ENCODE results near the gene SYT3.
"Not testable (repeated sequence)": the region's sequence is repeated elsewhere in the genome, so short reads cannot be mapped to it uniquely, and the experiment has no call there.

The SYT3 gene

GRCh38 chr19:50606059-50606836 is 33.4 kb downstream of the SYT3 start:
- DNase-seq, result peak in 21 of 58 donors; percentile 1 to 53 (median 17)

GRCh38 chr19:50604264-50605073 is 35.2 kb downstream of the SYT3 start:
- not testable (repeated sequence) for DNase-seq

- DNase-seq, result no peak
These were observed 36.7 kb downstream of the SYT3 start for GRCh38 chr19:50602935-50603334.

- DNase-seq, result no peak
These were observed 37.2 kb downstream of the SYT3 start for GRCh38 chr19:50602496-50602895.

GRCh38 chr19:50602089-50602422 is 37.6 kb downstream of the SYT3 start:
- no peak for DNase-seq

GRCh38 chr19:50601407-50602088 is 38.1 kb downstream of the SYT3 start:
- no peak for DNase-seq

GRCh38 chr19:50599427-50599826 is 40.3 kb downstream of the SYT3 start:
- no peak for DNase-seq

- DNase-seq, result no peak
These were observed 49.5 kb downstream of the SYT3 start for GRCh38 chr19:50590191-50590590.

GRCh38 chr19:50581795-50582660 is 57.7 kb downstream of the SYT3 start:
- not testable (repeated sequence) for DNase-seq

GRCh38 chr19:50580970-50581634 is 58.6 kb downstream of the SYT3 start:
- no peak for DNase-seq

- DNase-seq, result no peak
These were observed 59.4 kb downstream of the SYT3 start for GRCh38 chr19:50580240-50580639.

- DNase-seq, result not testable (repeated sequence)
These were observed 62.9 kb downstream of the SYT3 start for GRCh38 chr19:50576769-50577168.

- no peak for DNase-seq
These were observed 65.8 kb downstream of the SYT3 start for GRCh38 chr19:50573741-50574461.

Measured in anterior cingulate cortex (tissue), 58 donors.